Fibroblast of skin of left quadriceps (primary cell): ENCODE data around the gene WTAP.
A peak's percentile ranks its signal among the peaks of the same experiment; 100 is the strongest.
"Not testable (repeated sequence)": the region's sequence is repeated elsewhere in the genome, so short reads cannot be mapped to it uniquely, and the experiment has no call there.

ENCODE experiments used
- DNase-seq, 2 experiments: peaks; one replicate each; pipeline ENCODE4 v3.0.0-alpha.2; 2013; ENCODE audit warnings: low read depth in 2 of 2

The WTAP gene

GRCh38 chr6:159761873-159762680 is 34.8 kb downstream of the WTAP start, which contains the start of gene ACAT2:
Gene ACAT2 (plus strand): TSS chr6:159762045. CDS start chr6:159762088, 43 bp downstream.
- DNase-seq: peak; percentile 90

- no peak for DNase-seq
Measured at GRCh38 chr6:159762681-159763293, 35.5 kb downstream of the WTAP start.

- DNase-seq: no peak
Measured at GRCh38 chr6:159766906-159767305, 39.6 kb downstream of the WTAP start.

GRCh38 chr6:159769470-159769869 is 42.2 kb downstream of the WTAP start:
- DNase-seq: no peak

- no peak for DNase-seq
Measured at GRCh38 chr6:159772196-159772595, 44.9 kb downstream of the WTAP start.

- DNase-seq: no peak
Measured at GRCh38 chr6:159777240-159777904, 50.1 kb downstream of the WTAP start.

- DNase-seq: no peak
Measured at GRCh38 chr6:159778131-159778530, 50.8 kb downstream of the WTAP start.

- no peak for DNase-seq
Measured at GRCh38 chr6:159778542-159779103, 51.3 kb downstream of the WTAP start.

GRCh38 chr6:159788276-159788675 is 61.0 kb downstream of the WTAP start:
- DNase-seq: no peak

GRCh38 chr6:159788753-159789376 is 61.6 kb downstream of the WTAP start:
- DNase-seq: no peak

- DNase-seq: peak; percentile 99
Measured at GRCh38 chr6:159789377-159790148, 62.3 kb downstream of the WTAP start, which contains the start of gene TCP1. Gene TCP1 (minus strand): TSS chr6:159789602. CDS start chr6:159789468, 134 bp downstream.

GRCh38 chr6:159790149-159790955 is 63.0 kb downstream of the WTAP start, which contains the start of gene MRPL18:
Gene MRPL18 (plus strand): TSS chr6:159790467. CDS start chr6:159790588, 121 bp downstream.
- peak; percentile 94 for DNase-seq

GRCh38 chr6:159790956-159791598 is 63.8 kb downstream of the WTAP start:
- no peak for DNase-seq

GRCh38 chr6:159794976-159795375 is 67.7 kb downstream of the WTAP start:
- not testable (repeated sequence) for DNase-seq

- no peak for DNase-seq
Measured at GRCh38 chr6:159797554-159797953, 70.2 kb downstream of the WTAP start.

- DNase-seq: no peak
Measured at GRCh38 chr6:159800141-159800865, 73.0 kb downstream of the WTAP start, which contains the start of gene PNLDC1. Gene PNLDC1 (plus strand): TSS chr6:159800276. CDS start chr6:159800308, 32 bp downstream.

GRCh38 chr6:159801935-159802334 is 74.6 kb downstream of the WTAP start:
- DNase-seq: no peak

- no peak for DNase-seq
Measured at GRCh38 chr6:159804504-159804903, 77.2 kb downstream of the WTAP start.
